Small intestine (tissue), 7 donors: ENCODE results near the gene BBIP1. TPM values are rescaled to one million over a fixed set of nuclear protein-coding genes. Genes with fewer than 3 reads are reported as not detected.
A peak's percentile ranks its signal among the peaks of the same experiment; 100 is the strongest.
"Not testable (repeated sequence)": the region's sequence is repeated elsewhere in the genome, so short reads cannot be mapped to it uniquely, and the experiment has no call there.

ENCODE experiments used
- DNase-seq, 2 donors: peaks; one replicate each; pipeline versions ENCODE4 v3.0.0 to v3.0.0-alpha.2; 2013
- FAIRE-seq: peaks from 2 replicates; lab custom pipeline; 2012; peaks lifted over from hg19 to GRCh38; lab: Jason Lieb, UNC
- H3K27ac ChIP-seq, 3 donors: one replicate each; pipeline ENCODE4 v1.5.1; 2013; ENCODE audit warnings: low read length in 2 of 3, mild to moderate bottlenecking in 2 of 3, control low read depth in 1 of 3, inconsistent platforms in 1 of 3, low read depth in 1 of 3, moderate library complexity in 1 of 3
- H3K27me3 ChIP-seq, 3 donors: one replicate each; pipeline ENCODE4 v1.6.1; 2013; ENCODE audit warnings: low read length in 3 of 3, inconsistent platforms in 1 of 3; ENCODE audit not compliant: control insufficient read depth in 3 of 3, insufficient read depth in 3 of 3
- H3K36me3 ChIP-seq, 3 donors: one replicate each; pipeline ENCODE4 v1.6.1; 2013; ENCODE audit warnings: low read length in 3 of 3, inconsistent platforms in 1 of 3, low read depth in 1 of 3, mild to moderate bottlenecking in 1 of 3, moderate library complexity in 1 of 3; ENCODE audit not compliant: control insufficient read depth in 3 of 3, insufficient read depth in 2 of 3
- H3K4me1 ChIP-seq, 3 donors: one replicate each; pipeline ENCODE4 v1.6.1; 2013; ENCODE audit warnings: low read length in 2 of 3, inconsistent platforms in 1 of 3, low read depth in 1 of 3, mild to moderate bottlenecking in 1 of 3, moderate library complexity in 1 of 3; ENCODE audit not compliant: control insufficient read depth in 3 of 3, insufficient read depth in 2 of 3
- H3K4me3 ChIP-seq, 3 donors: one replicate each; pipeline ENCODE4 v1.5.1; 2013; ENCODE audit warnings: low read length in 3 of 3, control low read depth in 1 of 3, inconsistent platforms in 1 of 3, low read depth in 1 of 3, mild to moderate bottlenecking in 1 of 3, moderate library complexity in 1 of 3
- H3K9me3 ChIP-seq, 2 donors: one replicate each; pipeline ENCODE4 v1.6.1; 2013; ENCODE audit warnings: low read depth in 1 of 2, low read length in 1 of 2; ENCODE audit not compliant: control insufficient read depth in 2 of 2, insufficient read depth in 1 of 2
- WGBS, 3 donors: extraction: QIAGEN DNeasy Blood & Tissue Kit; methylation state at CpG; one replicate each; pipeline ENCODE4 v1.1.7; 2013; 5-methylcytosine and 5-hydroxymethylcytosine counted together
- polyA plus RNA-seq, 4 donors: library from polyadenylated mRNA; stranded (reverse) in 3 of 4; unstranded in 1 of 4; fragments of 200-250 nt in 3 of 4; fragments of 120-200 nt in 1 of 4; gene quantifications; one replicate each; pipeline versions ENCODE4 v1.2.1 to v1.2.3, GENCODE V29; 2013
- donor health status: healthy with polysubstance abuse.
- donor health status: control.
- donor health status: control.
- donor health status: Bipolar disorder and iron deficiency.
- donor health status: healthy.

BBIP1 gene
- polyA plus RNA-seq, 4 donors = 10.7 to 21.1 (median 17.5) TPM

GRCh38 chr10:110919349-110919931 is 460 bp upstream of the BBIP1 start, which contains the start of gene SHOC2:
SHOC2 (plus strand) TSS chr10:110919604; CDS start chr10:110964359, 44,755 bp downstream.
- FAIRE-seq (no peak), DNase-seq (no peak)
- Histone ChIP-seq H3K36me3 (peaks cover 0 to under 1% (median 0%) of the 10 kb centered on the region in 3 donors), H3K4me3 (peak within 1 kb of the TSS; percentile 90 to 97 (median 97)), H3K27me3 (no peaks in the 10 kb centered on the region), H3K4me1 (peaks cover 0 to 7% (median 0%) of the 10 kb centered on the region in 3 donors), H3K27ac (peak within 1 kb of the TSS; percentile 99 to 100 (median 99)), H3K9me3 (no peaks in the 10 kb centered on the region)
- WGBS, 3 donors = 0% methylated on average over 18 to 61 of the region's 61 CpGs

- WGBS, 3 donors = 0 to 1% (median 1%) methylated on average over 15 of the region's 15 CpGs
- Histone ChIP-seq H3K9me3 (no peaks in the 10 kb centered on the region), H3K4me3 (peak overlapping the region; percentile 62 to 83 (median 79)), H3K36me3 (peaks cover 0 to 2% (median 0%) of the 10 kb centered on the region in 3 donors), H3K27me3 (no peaks in the 10 kb centered on the region), H3K4me1 (peaks cover 0 to 3% (median 0%) of the 10 kb centered on the region in 3 donors), H3K27ac (peak overlapping the region; percentile 97 to 100 (median 99))
- DNase-seq (peak in 1 of 2 donors; percentile 97), FAIRE-seq (peak; percentile 67)
These were observed 724 bp downstream of the BBIP1 start for GRCh38 chr10:110918269-110918642.

- FAIRE-seq = no peak
- DNase-seq = no peak
- peaks cover 0 to 2% (median 0%) of the 10 kb centered on the region in 3 donors for H3K36me3 ChIP-seq
- H3K9me3 ChIP-seq = no peaks in the 10 kb centered on the region
- 92 to 93% (median 92%) methylated on average over 3 of the region's 3 CpGs for WGBS, 3 donors
- H3K27ac ChIP-seq = no peak overlapping the region
- H3K4me1 ChIP-seq = peaks cover 0 to 3% (median 0%) of the 10 kb centered on the region in 3 donors
- H3K27me3 ChIP-seq = no peaks in the 10 kb centered on the region
- no peak overlapping the region for H3K4me3 ChIP-seq
These were observed 2.2 kb downstream of the BBIP1 start for GRCh38 chr10:110916554-110917346.

- DNase-seq, FAIRE-seq, H3K27me3 ChIP-seq, H3K36me3 ChIP-seq, H3K27ac ChIP-seq, H3K4me1 ChIP-seq, H3K4me3 ChIP-seq, H3K9me3 ChIP-seq: not testable (repeated sequence)
- WGBS, 3 donors = 68 to 88% (median 77%) methylated on average over 4 of the region's 4 CpGs
These were observed 3.4 kb downstream of the BBIP1 start for GRCh38 chr10:110915600-110915999.

- DNase-seq (no peak), FAIRE-seq (no peak)
- no peaks in the 10 kb centered on the region for H3K27me3 ChIP-seq
- 88 to 94% (median 89%) methylated on average over 6 of the region's 6 CpGs for WGBS, 3 donors
- H3K9me3 ChIP-seq = no peaks in the 10 kb centered on the region
- no peak overlapping the region for H3K27ac ChIP-seq
- no peak overlapping the region for H3K4me3 ChIP-seq
- peaks cover 0 to 2% (median 0%) of the 10 kb centered on the region in 3 donors for H3K36me3 ChIP-seq
- peaks cover 0 to 3% (median 0%) of the 10 kb centered on the region in 3 donors for H3K4me1 ChIP-seq
These were observed 3.9 kb downstream of the BBIP1 start for GRCh38 chr10:110915035-110915434.

- WGBS, 3 donors = 84 to 88% (median 88%) methylated on average over 2 of the region's 2 CpGs
- Histone ChIP-seq H3K27ac (no peak overlapping the region), H3K9me3 (no peaks in the 10 kb centered on the region), H3K36me3 (peaks cover 0 to 2% (median 0%) of the 10 kb centered on the region in 3 donors), H3K4me3 (no peak overlapping the region), H3K4me1 (peaks cover 0 to 3% (median 0%) of the 10 kb centered on the region in 3 donors), H3K27me3 (no peaks in the 10 kb centered on the region)
- no peak for DNase-seq
- FAIRE-seq = no peak
These were observed 4.5 kb downstream of the BBIP1 start for GRCh38 chr10:110914431-110914830.

GRCh38 chr10:110912374-110912773 is 6.6 kb downstream of the BBIP1 start:
- H3K4me1 ChIP-seq = no peaks in the 10 kb centered on the region
- H3K27ac ChIP-seq = no peak overlapping the region
- no peak for FAIRE-seq
- H3K9me3 ChIP-seq = no peaks in the 10 kb centered on the region
- DNase-seq = no peak
- WGBS, 3 donors = 72 to 90% (median 77%) methylated on average over 3 of the region's 3 CpGs
- H3K27me3 ChIP-seq = no peaks in the 10 kb centered on the region
- H3K36me3 ChIP-seq = peaks cover 0 to 2% (median 0%) of the 10 kb centered on the region in 3 donors
- no peak overlapping the region for H3K4me3 ChIP-seq

- H3K9me3 ChIP-seq = no peaks in the 10 kb centered on the region
- peaks cover 0 to 2% (median 0%) of the 10 kb centered on the region in 3 donors for H3K36me3 ChIP-seq
- WGBS, 3 donors = 72 to 81% (median 76%) methylated on average over 4 of the region's 4 CpGs
- no peak overlapping the region for H3K27ac ChIP-seq
- FAIRE-seq (no peak), DNase-seq (no peak)
- H3K27me3 ChIP-seq = no peaks in the 10 kb centered on the region
- H3K4me3 ChIP-seq = no peak overlapping the region
- H3K4me1 ChIP-seq = no peaks in the 10 kb centered on the region
These were observed 8.8 kb downstream of the BBIP1 start for GRCh38 chr10:110910138-110910537.
